Astrocyte (in vitro differentiated cells and primary cell): ENCODE results near the gene EXOC3. TPM values are rescaled to one million over a fixed set of nuclear protein-coding genes. Genes with fewer than 3 reads are reported as not detected.
"Not testable (repeated sequence)": the region's sequence is repeated elsewhere in the genome, so short reads cannot be mapped to it uniquely, and the experiment has no call there.

Experiments used
- DNase-seq: peaks from one replicate; pipeline ENCODE4 v3.0.0-alpha.2; 2010; ENCODE audit warnings: low read depth
- FAIRE-seq: peaks from 2 replicates; lab custom pipeline; 2011; peaks lifted over from hg19 to GRCh38; lab: Jason Lieb, UNC
- H2AFZ ChIP-seq: 2 replicates; pipeline ENCODE4 v1.6.0; 2012; ENCODE audit warnings: low read depth, low read length, inconsistent platforms
- H3K27ac ChIP-seq: 2 replicates; pipeline ENCODE4 v1.5.1; 2011; ENCODE audit warnings: low read depth, low read length, inconsistent platforms
- H3K27me3 ChIP-seq: 2 replicates; pipeline ENCODE4 v1.6.0; 2011; ENCODE audit warnings: low read length, inconsistent platforms; ENCODE audit not compliant: insufficient read depth
- H3K36me3 ChIP-seq: 2 replicates; pipeline ENCODE4 v1.5.1; 2011; ENCODE audit warnings: low read length, inconsistent platforms; ENCODE audit not compliant: insufficient read depth
- H3K4me1 ChIP-seq: 2 replicates; pipeline ENCODE4 v1.5.1; 2011; ENCODE audit warnings: low read length, inconsistent platforms; ENCODE audit not compliant: insufficient read depth
- H3K4me2 ChIP-seq: 2 replicates; pipeline ENCODE4 v1.6.0; 2012; ENCODE audit warnings: low read length, inconsistent platforms
- H3K4me3 ChIP-seq: 2 replicates; pipeline ENCODE4 v1.5.1; 2011; ENCODE audit warnings: low read depth, mild to moderate bottlenecking, low read length, inconsistent platforms; ENCODE audit not compliant: insufficient read depth
- H3K79me2 ChIP-seq: 2 replicates; pipeline ENCODE4 v1.6.0; 2012; ENCODE audit warnings: mild to moderate bottlenecking, low read length, inconsistent platforms; ENCODE audit not compliant: insufficient read depth
- H3K9ac ChIP-seq: 2 replicates; pipeline ENCODE4 v1.6.0; 2012; ENCODE audit warnings: mild to moderate bottlenecking, low read length, inconsistent platforms
- H3K9me3 ChIP-seq: 2 replicates; pipeline ENCODE4 v1.5.1; 2012; ENCODE audit warnings: low read depth, mild to moderate bottlenecking, low read length, inconsistent platforms; ENCODE audit not compliant: insufficient read depth
- H4K20me1 ChIP-seq: 2 replicates; pipeline ENCODE4 v1.6.0; 2012; ENCODE audit warnings: low read length, inconsistent platforms; ENCODE audit not compliant: insufficient read depth
- H3K27ac Mint-ChIP-seq: one replicate; pipeline ENCODE4 v1.8.0; 2021; ENCODE audit warnings: mild to moderate bottlenecking, mixed read lengths; ENCODE audit not compliant: unreplicated experiment
- H3K27me3 Mint-ChIP-seq: one replicate; pipeline ENCODE4 v1.8.0; 2021; ENCODE audit warnings: low read depth, mixed read lengths; ENCODE audit not compliant: unreplicated experiment
- H3K36me3 Mint-ChIP-seq: one replicate; pipeline ENCODE4 v1.8.0; 2021; ENCODE audit warnings: low read depth, mixed read lengths; ENCODE audit not compliant: unreplicated experiment
- H3K4me1 Mint-ChIP-seq: one replicate; pipeline ENCODE4 v1.8.0; 2021; ENCODE audit warnings: low read depth, mixed read lengths; ENCODE audit not compliant: unreplicated experiment
- H3K4me3 Mint-ChIP-seq: one replicate; pipeline ENCODE4 v1.8.0; 2021; ENCODE audit warnings: mild to moderate bottlenecking, moderate library complexity, mixed read lengths; ENCODE audit not compliant: unreplicated experiment
- H3K9me3 Mint-ChIP-seq: one replicate; pipeline ENCODE4 v1.8.0; 2021; ENCODE audit warnings: mild to moderate bottlenecking, mixed read lengths; ENCODE audit not compliant: unreplicated experiment
- CTCF ChIP-seq: IDR thresholded peaks from 2 replicates; pipeline ENCODE4 v1.5.1; 2011; ENCODE audit warnings: low read depth, mild to moderate bottlenecking, inconsistent platforms, low read length, moderate library complexity; ENCODE audit not compliant: insufficient read depth
- EZH2 ChIP-seq: IDR thresholded peaks from 2 replicates; pipeline ENCODE4 v1.6.1; 2012; ENCODE audit warnings: mild to moderate bottlenecking, low read length, inconsistent platforms; ENCODE audit not compliant: insufficient read depth
- total RNA-seq: library from RNA; stranded (reverse); gene quantifications from 2 replicates; pipeline ENCODE4 v1.2.1, GENCODE V29; 2021

EXOC3 gene
- total RNA-seq, 1 donor from 2014 or later = 37.9 TPM

- Histone ChIP-seq H3K27ac (no peak overlapping the region), H2AFZ (no peak overlapping the region), H3K36me3 (no peaks in the 10 kb centered on the region), H3K79me2 (no peaks in the 10 kb centered on the region), H3K4me1 (no peaks in the 10 kb centered on the region), H3K4me3 (no peak overlapping the region), H3K9ac (no peak overlapping the region), H3K4me2 (no peak overlapping the region), H3K9me3 (peaks cover 3% of the 10 kb centered on the region), H4K20me1 (no peaks in the 10 kb centered on the region), H3K27me3 (peaks cover 6% of the 10 kb centered on the region)
- H3K4me1 Mint-ChIP-seq = no peaks in the 10 kb centered on the region
- no peaks in the 10 kb centered on the region for H3K9me3 Mint-ChIP-seq
- no peak overlapping the region for H3K4me3 Mint-ChIP-seq
- peaks cover 46% of the 10 kb centered on the region for H3K27me3 Mint-ChIP-seq
- no peak for DNase-seq
- no peak for FAIRE-seq
- no peak overlapping the region for H3K27ac Mint-ChIP-seq
- TF ChIP-seq CTCF = no peak
- TF ChIP-seq EZH2 = no peak
- H3K36me3 Mint-ChIP-seq = no peaks in the 10 kb centered on the region
Observed at GRCh38 chr5:505951-506525, 63.1 kb downstream of the EXOC3 start.

DNA sequence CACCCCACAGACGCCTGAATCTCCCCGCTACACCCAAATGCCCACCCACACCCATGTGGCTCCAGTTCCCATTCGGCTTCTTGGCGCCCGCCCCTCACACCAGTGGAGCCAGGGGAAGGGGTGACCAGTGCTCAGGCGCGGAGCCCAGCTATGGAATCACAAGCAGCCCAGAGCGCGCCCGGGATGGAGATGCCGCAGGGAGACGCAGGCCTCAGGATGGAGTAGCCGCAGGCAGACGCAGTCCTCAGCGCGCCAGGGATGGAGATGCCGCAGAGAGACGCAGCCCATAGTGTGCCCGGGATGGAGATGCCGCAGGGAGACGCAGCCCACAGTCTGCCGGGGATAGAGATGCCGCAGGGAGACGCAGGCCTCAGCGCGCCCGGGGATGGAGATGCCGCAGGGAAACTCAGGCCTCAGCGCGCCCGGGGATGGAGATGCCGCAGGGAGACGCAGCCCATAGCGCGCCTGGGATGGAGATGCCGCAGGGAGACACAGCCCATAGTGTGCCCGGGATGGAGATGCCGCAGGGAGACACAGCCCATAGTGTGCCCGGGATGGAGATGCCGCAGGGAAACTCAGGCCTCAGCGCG lies 65.1 kb downstream of the EXOC3 start:
- not testable (repeated sequence) for H3K4me1 ChIP-seq, FAIRE-seq, H3K4me1 Mint-ChIP-seq, H3K4me3 Mint-ChIP-seq, H4K20me1 ChIP-seq, DNase-seq, H3K36me3 Mint-ChIP-seq, H3K9ac ChIP-seq, H3K4me3 ChIP-seq, H3K79me2 ChIP-seq, H3K27ac ChIP-seq, H3K9me3 Mint-ChIP-seq, H2AFZ ChIP-seq, H3K36me3 ChIP-seq, H3K4me2 ChIP-seq, H3K9me3 ChIP-seq
- Mint-ChIP-seq H3K27ac (peak overlapping the region; percentile 26), H3K27me3 (peaks cover 43% of the 10 kb centered on the region)
- H3K27me3 ChIP-seq = peaks cover 18% of the 10 kb centered on the region

- Mint-ChIP-seq H3K4me1 (no peaks in the 10 kb centered on the region), H3K36me3 (peaks cover 2% of the 10 kb centered on the region), H3K27me3 (peaks cover 44% of the 10 kb centered on the region), H3K4me3 (no peak overlapping the region), H3K9me3 (no peaks in the 10 kb centered on the region), H3K27ac (no peak overlapping the region)
- DNase-seq (no peak), FAIRE-seq (no peak)
- H3K9me3 ChIP-seq = no peaks in the 10 kb centered on the region
- H3K9ac ChIP-seq = no peak overlapping the region
- H3K79me2 ChIP-seq = no peaks in the 10 kb centered on the region
- no peaks in the 10 kb centered on the region for H3K36me3 ChIP-seq
- H3K4me1 ChIP-seq = no peaks in the 10 kb centered on the region
- H3K27ac ChIP-seq = no peak overlapping the region
- no peak overlapping the region for H2AFZ ChIP-seq
- no peak for TF ChIP-seq CTCF
- TF ChIP-seq EZH2 = no peak
- no peak overlapping the region for H3K4me2 ChIP-seq
- no peak overlapping the region for H3K4me3 ChIP-seq
- H4K20me1 ChIP-seq = no peaks in the 10 kb centered on the region
- peaks cover 22% of the 10 kb centered on the region for H3K27me3 ChIP-seq
Observed at GRCh38 chr5:509611-510185, 66.7 kb downstream of the EXOC3 start.
